Prostate gland (tissue), 2 donors: ENCODE results near the gene MBL2. TPM values are rescaled to one million over a fixed set of nuclear protein-coding genes. Genes with fewer than 3 reads are reported as not detected.

Source experiments
- DNase-seq: peaks from one replicate; pipeline ENCODE4 v3.0.0-alpha.2; 2019; ENCODE audit warnings: low spot score
- H3K27ac ChIP-seq, 2 donors: fragments of 200-600 bp; sonication (generic); 2 replicates each; pipeline ENCODE4 v1.5.1; 2017 to 2019
- H3K27me3 ChIP-seq: fragments of 200-600 bp; sonication (generic); replicated peaks from 2 replicates; pipeline ENCODE4 v1.5.1; 2019; ENCODE audit not compliant: insufficient read depth
- H3K36me3 ChIP-seq, 2 donors: fragments of 200-600 bp; sonication (generic); 1 replicate in 1 of 2; 2 replicates in 1 of 2; pipeline versions ENCODE4 v1.5.1 to v1.8.1; 2017 to 2019
- H3K4me1 ChIP-seq: fragments of 200-600 bp; sonication (generic); replicated peaks from 2 replicates; pipeline ENCODE4 v1.5.1; 2019
- H3K4me3 ChIP-seq, 2 donors: fragments of 200-600 bp; sonication (generic); 2 replicates each; pipeline ENCODE4 v1.5.1; 2017 to 2019
- H3K9me3 ChIP-seq: fragments of 200-600 bp; sonication (generic); 2 replicates; pipeline ENCODE4 v1.5.1; 2017
- POLR2A ChIP-seq: fragments of 450-650 bp; IDR thresholded peaks from one replicate; pipeline ENCODE4 v1.6.1; 2016; ENCODE audit warnings: antibody characterized with exemption, mild to moderate bottlenecking
- POLR2AphosphoS5 ChIP-seq: sonication (generic); formaldehyde crosslinking; IDR thresholded peaks from one replicate; pipeline ENCODE4 v1.6.1; 2017; ENCODE audit warnings: antibody characterized with exemption
- WGBS: methylation state at CpG from one replicate; pipeline ENCODE4 v1.1.5; 2018; 5-methylcytosine and 5-hydroxymethylcytosine counted together
- intact Hi-C: fragments of 100-400 bp; cut with DNase I; formaldehyde crosslinking; loops from one replicate; pipeline ENCODE4 v1.14.2; 2022
- total RNA-seq, 2 donors: library from RNA; depleted of rRNA; stranded (reverse); fragments of >200 nt; gene quantifications; one replicate each; pipeline ENCODE4 v1.1.0, GENCODE V29; 2016
- TF ChIP-seq, protein P1 (sequence below), 4 experiments: fragments of 200-600 bp in 2 of 4; fragments of 450-650 bp in 2 of 4; sonication (generic) in 2 of 4; IDR thresholded peaks; 1 replicate in 3 of 4; 2 replicates in 1 of 4; pipeline ENCODE4 v1.5.1; 2016 to 2019; ENCODE audit warnings: antibody characterized with exemption in 4 of 4, mild to moderate bottlenecking in 2 of 4, moderate library complexity in 2 of 4

Gene MBL2
- total RNA-seq, 2 donors from 2014 or later, result not detected

- WGBS, result 93% methylated on average over 2 of the region's 2 CpGs
- H3K9me3 ChIP-seq, result no peaks in the 10 kb centered on the region
- H3K4me3 ChIP-seq, result no peak overlapping the region
- no peak for TF ChIP-seq POLR2AphosphoS5
- no peak for TF ChIP-seq POLR2A
- TF ChIP-seq, protein P1, sequence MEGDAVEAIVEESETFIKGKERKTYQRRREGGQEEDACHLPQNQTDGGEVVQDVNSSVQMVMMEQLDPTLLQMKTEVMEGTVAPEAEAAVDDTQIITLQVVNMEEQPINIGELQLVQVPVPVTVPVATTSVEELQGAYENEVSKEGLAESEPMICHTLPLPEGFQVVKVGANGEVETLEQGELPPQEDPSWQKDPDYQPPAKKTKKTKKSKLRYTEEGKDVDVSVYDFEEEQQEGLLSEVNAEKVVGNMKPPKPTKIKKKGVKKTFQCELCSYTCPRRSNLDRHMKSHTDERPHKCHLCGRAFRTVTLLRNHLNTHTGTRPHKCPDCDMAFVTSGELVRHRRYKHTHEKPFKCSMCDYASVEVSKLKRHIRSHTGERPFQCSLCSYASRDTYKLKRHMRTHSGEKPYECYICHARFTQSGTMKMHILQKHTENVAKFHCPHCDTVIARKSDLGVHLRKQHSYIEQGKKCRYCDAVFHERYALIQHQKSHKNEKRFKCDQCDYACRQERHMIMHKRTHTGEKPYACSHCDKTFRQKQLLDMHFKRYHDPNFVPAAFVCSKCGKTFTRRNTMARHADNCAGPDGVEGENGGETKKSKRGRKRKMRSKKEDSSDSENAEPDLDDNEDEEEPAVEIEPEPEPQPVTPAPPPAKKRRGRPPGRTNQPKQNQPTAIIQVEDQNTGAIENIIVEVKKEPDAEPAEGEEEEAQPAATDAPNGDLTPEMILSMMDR (IDR thresholded peaks at IDR 0.05), result no peak
- intact Hi-C loops, result no loop called here
- DNase-seq, result no peak
- no peaks in the 10 kb centered on the region for H3K36me3 ChIP-seq
- no peaks in the 10 kb centered on the region for H3K4me1 ChIP-seq
- H3K27me3 ChIP-seq, result no peaks in the 10 kb centered on the region
- H3K27ac ChIP-seq, result no peak overlapping the region
These were observed 38.2 kb upstream of the MBL2 start for GRCh38 chr10:52810761-52811160.

GRCh38 chr10:52807803-52808202 lies 35.2 kb upstream of the MBL2 start:
- intact Hi-C loops, result no loop called here
- H3K9me3 ChIP-seq, result no peaks in the 10 kb centered on the region
- no peaks in the 10 kb centered on the region for H3K27me3 ChIP-seq
- H3K4me3 ChIP-seq, result no peak overlapping the region
- no peaks in the 10 kb centered on the region for H3K36me3 ChIP-seq
- TF ChIP-seq POLR2AphosphoS5 (no peak), POLR2A (no peak)
- no peak overlapping the region for H3K27ac ChIP-seq
- 69% methylated on average over 2 of the region's 2 CpGs for WGBS
- DNase-seq, result no peak
- no peaks in the 10 kb centered on the region for H3K4me1 ChIP-seq

GRCh38 chr10:52805414-52806285 lies 33.1 kb upstream of the MBL2 start:
- Histone ChIP-seq H3K9me3 (no peaks in the 10 kb centered on the region), H3K27ac (no peak overlapping the region), H3K4me1 (no peaks in the 10 kb centered on the region), H3K27me3 (no peaks in the 10 kb centered on the region), H3K36me3 (no peaks in the 10 kb centered on the region), H3K4me3 (no peak overlapping the region)
- intact Hi-C loops, result no loop called here
- DNase-seq, result no peak
- WGBS, result 79% methylated on average over 24 of the region's 25 CpGs
- TF ChIP-seq POLR2AphosphoS5 (no peak), POLR2A (no peak)
- TF ChIP-seq, protein P1 (IDR thresholded peaks at IDR 0.05), result no peak

DNA sequence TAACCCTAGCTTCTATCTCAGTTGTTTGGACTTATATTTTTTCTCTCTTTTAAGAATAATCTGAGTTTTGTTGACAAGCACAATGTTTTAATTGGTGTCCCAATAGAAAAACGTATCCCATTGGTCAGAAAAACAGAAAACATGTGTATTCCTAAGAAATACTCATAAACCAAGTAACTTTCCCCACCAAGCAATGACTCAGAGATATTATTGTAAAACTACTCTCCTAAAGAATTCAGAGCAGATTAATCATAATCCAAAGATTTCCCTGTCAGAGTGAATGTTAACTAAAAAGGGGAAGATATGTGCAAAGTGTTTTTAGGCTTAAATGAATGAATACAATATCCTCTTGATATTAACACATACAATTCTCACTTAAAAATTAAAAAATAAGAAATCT lies 29.4 kb upstream of the MBL2 start:
- intact Hi-C loops, result no loop called here
- Histone ChIP-seq H3K4me1 (no peaks in the 10 kb centered on the region), H3K9me3 (no peaks in the 10 kb centered on the region), H3K27me3 (no peaks in the 10 kb centered on the region), H3K36me3 (no peaks in the 10 kb centered on the region), H3K27ac (no peak overlapping the region), H3K4me3 (no peak overlapping the region)
- 55% methylated on average over 1 of the region's 1 CpG for WGBS
- TF ChIP-seq POLR2A (no peak), POLR2AphosphoS5 (no peak)
- TF ChIP-seq, protein P1 (IDR thresholded peaks at IDR 0.05), result no peak
- DNase-seq, result no peak

DNA sequence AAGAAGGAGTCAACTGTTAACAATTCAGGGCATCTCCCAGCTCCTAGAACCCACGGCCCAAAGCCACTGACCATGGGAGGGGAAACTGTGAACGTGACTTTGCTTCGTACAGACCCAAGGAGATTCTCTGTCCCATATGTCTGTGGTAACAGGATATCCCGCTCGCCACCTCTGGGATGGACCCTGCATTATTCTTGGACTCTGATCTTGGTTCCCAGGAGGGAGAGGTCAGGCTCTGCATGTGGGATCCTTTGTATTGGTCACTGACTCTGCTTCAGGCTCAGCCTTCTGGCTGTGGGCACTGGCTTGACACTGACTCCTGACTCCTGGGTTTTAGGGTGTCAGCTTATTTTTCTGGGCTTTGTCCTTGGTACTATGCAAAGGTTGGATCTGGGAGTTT lies 13.5 kb upstream of the MBL2 start:
- Histone ChIP-seq H3K36me3 (no peaks in the 10 kb centered on the region), H3K4me3 (no peak overlapping the region), H3K27me3 (no peaks in the 10 kb centered on the region), H3K27ac (no peak overlapping the region), H3K4me1 (no peaks in the 10 kb centered on the region), H3K9me3 (no peaks in the 10 kb centered on the region)
- intact Hi-C loops, result no loop called here
- DNase-seq, result no peak
- WGBS, result 93% methylated on average over 5 of the region's 5 CpGs
- no peak for TF ChIP-seq POLR2AphosphoS5
- TF ChIP-seq, protein P1 (IDR thresholded peaks at IDR 0.05), result no peak
- no peak for TF ChIP-seq POLR2A
